Fibroblast of peridontal ligament (primary cell): ENCODE data around the gene EIF4A3.

Experiments used
- DNase-seq: peaks from one replicate; pipeline ENCODE4 v3.0.0-alpha.2; 2010; ENCODE audit errors: extremely low read depth

The EIF4A3 gene

GRCh38 chr17:80137131-80137530, 9.8 kb downstream of the EIF4A3 start:
- DNase-seq: no peak

DNA sequence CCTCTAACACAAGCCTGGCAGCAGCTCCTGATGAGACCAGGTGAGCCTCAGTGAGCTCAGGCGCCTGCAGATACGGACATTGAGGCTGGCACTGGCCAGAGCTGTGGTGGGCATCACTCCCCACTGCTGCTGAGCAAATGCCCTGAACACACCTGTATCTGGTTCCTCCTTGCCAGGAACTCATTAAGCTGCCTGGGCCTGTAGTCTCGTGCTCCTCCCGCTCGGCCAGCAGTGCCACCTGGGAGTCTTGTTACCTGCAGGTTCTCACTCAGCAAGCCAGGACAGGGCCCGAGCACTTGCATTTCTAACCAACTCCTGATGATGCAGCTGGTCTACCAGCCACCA, 13.3 kb downstream of the EIF4A3 start:
- DNase-seq: no peak

DNA sequence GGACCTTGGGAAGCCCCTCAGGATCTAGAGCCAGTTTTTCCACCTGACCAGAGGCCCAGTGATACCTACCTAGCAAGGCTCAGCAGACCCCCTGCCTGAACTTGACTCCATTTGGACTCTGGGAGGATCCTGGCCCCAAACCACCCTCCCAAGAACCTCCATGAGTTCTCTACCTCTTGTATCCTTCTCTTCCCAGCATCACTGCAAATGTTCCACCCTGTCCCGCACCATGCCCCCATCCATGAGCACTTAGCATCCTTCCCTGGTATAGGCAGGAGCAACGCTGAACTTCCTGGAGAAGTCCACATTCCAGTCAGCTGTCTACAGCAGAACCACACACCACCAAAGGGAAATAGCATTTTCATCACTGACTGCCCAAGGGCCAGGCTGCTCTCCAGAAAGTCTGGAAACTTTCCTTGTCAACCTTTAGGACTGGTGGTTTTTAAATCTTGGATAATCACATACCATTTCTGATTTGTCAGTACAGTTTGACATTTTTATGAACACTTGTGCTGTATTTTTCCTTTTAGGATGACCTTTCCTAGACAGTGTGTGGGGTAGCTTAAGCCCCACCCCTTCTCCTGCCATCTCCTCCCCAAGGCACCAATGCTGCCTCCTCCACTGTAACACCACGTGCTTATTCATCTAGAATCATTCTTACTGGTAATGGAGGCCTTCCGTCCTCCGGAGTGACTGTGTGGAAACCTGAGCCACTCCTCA, 13.9 kb downstream of the EIF4A3 start:
- DNase-seq: no peak

DNA sequence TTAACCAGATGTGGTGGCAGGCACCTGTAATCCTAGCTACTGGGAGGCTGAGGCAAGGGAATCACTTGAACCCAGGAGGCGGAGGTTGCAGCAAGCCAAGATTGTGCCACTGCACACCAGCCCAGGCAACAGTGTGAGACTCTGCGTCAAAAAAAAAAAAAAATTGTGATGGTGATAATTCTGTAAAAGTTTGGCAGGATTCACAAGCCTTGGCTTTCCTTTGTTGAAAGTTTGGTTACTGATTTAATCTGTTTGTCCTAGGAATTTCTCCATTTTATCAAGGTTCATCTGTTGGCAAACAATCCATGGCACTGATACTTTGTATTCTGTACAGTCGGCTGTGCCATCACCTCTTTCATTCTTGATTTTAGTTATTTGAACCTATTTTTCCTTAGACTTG, 15.9 kb downstream of the EIF4A3 start:
- DNase-seq: no peak

- DNase-seq: no peak
Observed at GRCh38 chr17:80129006-80129565, 17.8 kb downstream of the EIF4A3 start.

DNA sequence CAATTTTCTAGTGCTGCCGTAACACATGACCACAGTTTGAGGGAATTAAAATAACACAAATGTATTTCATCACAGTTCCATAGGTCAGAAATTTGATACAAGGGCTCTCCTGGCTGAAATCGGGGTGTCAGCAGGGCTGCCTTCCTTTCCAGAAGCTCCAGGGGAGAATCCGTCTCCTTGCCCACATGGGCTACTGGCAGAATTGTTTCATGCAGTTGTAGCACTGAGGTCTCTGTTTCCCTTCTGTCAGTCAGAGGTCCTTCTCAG, 20.5 kb downstream of the EIF4A3 start:
- DNase-seq: no peak

- DNase-seq: peak; percentile 82
Observed at GRCh38 chr17:80125656-80126448, 21.1 kb downstream of the EIF4A3 start.

DNA sequence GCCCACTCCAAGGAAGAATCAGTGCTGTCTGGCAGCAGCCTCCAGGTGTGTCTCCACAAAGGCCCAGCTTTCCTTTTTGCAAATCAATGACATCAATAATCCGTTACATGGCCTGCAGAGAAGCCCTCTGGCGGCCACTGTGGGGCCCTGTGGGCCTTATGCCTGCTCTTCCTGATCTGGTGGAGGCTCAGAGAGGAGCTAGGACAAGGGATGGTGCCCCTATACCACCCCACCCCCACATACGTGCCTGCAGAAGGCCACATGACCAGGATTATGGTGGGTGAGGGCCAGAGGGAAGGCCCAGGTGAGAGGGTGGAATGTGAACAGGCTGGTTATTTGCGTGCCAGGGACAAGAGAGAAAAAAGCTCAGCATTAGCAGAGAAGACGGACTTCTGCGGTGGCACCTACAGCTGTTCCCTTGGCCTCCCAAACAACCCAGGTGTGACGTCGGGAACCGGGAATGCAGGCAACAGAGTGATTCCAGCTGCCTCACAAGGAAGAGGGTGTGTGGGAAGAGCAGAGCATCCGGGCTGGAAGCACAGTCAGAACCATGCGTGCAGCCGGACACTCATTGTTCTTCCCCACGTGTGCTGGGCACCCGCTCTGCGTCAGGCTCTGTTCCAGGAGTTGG, 22.5 kb downstream of the EIF4A3 start:
- DNase-seq: peak; percentile 7

- no peak for DNase-seq
Observed at GRCh38 chr17:80123791-80124190, 23.1 kb downstream of the EIF4A3 start.

DNA sequence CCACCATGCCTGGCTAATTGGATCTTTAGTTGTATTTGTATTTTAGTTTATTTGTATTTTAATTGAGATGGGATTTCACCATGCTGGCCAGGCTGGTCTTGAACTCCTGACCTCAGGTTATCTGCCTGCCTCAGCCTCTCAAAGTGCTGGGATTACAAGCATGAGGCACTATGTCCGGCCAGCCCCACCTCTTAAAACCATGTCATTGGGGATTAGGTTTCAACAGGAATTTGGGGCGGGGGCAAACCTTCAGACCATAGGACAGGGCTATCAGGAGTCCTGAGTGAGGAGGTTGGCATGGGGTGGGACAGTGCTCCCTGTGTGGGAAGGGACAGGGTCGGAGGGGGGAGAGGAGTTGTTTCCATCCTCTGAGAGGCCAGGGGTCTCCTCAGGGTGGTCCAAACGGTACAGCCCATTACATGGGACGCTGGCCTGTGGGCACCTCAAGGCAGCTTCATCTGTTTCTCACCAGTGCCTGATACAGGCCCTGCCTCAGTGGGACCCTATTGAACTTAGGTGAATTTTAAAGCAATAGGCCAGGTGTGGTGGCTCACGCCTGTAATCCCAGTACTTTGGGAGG, 23.9 kb downstream of the EIF4A3 start:
- no peak for DNase-seq

- no peak for DNase-seq
Observed at GRCh38 chr17:80122026-80122575, 24.8 kb downstream of the EIF4A3 start.

DNA sequence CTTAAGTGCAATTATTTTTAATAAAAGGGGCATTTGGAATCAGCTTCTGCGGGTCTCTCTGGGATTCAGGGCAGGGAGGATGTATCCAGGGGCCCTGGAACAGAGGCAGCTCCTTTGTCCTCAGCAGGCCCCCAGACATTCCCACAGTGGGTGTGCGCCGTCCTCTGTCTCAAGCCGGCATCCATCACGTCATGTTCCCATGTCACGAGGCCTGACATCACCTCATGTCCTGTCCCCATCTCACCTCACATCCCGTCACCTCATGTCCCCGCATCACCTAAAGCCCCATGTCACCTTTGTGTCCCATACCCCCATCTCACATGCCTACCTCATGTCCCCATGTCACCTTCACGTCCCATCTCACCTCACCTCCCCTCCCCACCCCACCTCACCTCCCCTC, 27.1 kb downstream of the EIF4A3 start:
- no peak for DNase-seq

DNA sequence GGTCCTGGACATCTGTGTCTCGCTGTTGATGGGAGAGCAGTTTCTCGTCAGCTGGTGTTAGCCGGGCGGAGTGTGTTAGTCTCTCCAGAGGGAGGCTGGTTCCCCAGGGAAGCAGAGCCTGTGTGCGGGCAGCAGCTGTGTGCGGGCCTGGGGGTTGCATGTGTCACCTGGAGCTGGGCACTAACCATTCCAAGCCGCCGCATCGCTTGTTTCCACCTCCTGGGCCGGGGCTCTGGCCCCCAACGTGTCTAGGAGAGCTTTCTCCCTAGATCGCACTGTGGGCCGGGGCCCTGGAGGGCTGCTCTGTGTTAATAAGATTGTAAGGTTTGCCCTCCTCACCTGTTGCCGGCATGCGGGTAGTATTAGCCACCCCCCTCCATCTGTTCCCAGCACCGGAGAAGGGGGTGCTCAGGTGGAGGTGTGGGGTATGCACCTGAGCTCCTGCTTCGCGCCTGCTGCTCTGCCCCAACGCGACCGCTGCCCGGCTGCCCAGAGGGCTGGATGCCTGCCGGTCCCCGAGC, 27.6 kb downstream of the EIF4A3 start:
- no peak for DNase-seq

DNA sequence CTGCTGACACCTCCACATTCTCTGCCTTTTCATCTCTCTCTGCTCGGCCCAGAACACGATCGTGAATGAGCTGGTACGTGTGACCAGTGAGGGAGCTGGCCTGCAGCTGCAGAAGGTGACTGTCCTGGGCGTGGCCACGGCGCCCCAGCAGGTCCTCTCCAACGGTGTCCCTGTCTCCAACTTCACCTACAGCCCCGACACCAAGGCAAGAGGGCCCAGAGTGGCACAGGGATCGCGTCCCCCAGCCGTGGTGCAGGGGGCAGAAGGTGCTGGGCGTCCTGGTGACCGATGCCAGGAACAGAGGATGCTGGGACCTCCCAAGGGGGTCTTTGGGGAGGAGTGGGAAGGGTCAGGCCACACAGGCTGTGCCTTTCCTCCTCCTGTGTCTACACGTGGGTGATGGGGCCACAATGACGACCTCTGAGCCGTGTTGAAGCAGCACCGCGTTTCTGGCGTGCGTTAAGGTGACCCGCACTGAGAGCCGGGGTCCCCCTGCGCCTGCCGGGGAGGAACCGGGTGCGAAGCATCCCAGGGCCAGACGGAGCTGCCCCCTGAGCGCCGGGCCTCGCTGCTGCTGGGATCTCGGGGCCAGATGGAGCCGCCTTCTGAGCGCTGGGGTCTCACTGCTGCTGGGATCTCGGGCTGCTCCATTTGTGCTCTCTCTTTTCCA, 28.2 kb downstream of the EIF4A3 start:
- no peak for DNase-seq

GRCh38 chr17:80117491-80118401, 29.2 kb downstream of the EIF4A3 start:
- no peak for DNase-seq

GRCh38 chr17:80116921-80117380, 30.0 kb downstream of the EIF4A3 start:
- no peak for DNase-seq

GRCh38 chr17:80116276-80116920, 30.5 kb downstream of the EIF4A3 start:
- peak; percentile 18 for DNase-seq

DNA sequence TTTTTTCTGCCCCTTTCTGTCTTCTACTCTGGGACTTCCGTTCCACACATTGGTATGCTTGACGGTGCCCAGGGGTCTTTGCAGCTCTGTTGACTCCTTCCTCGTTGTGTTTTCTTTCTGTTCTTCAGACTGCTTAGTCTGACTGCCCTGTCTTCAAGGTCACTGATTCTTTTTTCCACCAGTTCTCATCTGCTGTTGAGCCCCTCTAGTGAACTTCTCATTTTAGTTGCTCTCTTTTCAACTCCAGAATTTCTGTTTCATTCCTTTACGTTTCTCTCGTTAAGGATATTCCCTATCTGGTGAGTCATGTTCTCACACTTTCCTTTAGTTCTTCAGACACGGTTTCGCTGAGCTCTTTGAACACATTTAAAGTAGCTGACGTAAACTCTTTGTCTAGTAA, 31.8 kb downstream of the EIF4A3 start:
- no peak for DNase-seq

DNA sequence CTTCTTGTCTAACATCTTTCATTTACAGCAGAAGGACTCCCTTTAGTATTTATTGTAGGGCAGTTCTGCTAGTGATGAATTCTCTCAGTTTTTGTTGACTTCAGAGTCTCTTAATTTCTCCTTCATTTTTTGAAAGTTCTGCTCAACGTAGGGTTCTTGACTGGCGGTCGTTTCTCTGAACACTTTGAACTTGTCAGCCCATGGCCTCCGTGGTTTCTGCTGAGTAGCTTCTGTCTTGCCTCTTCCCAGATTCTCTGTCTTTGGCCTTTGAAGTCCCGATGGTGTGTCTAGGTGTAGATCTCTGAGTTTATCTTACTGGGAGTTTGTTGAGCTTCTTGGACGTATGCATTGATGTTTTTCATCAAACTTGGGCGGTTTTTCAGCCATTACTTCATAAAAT, 32.2 kb downstream of the EIF4A3 start:
- no peak for DNase-seq

- no peak for DNase-seq
Observed at GRCh38 chr17:80113033-80113484, 33.9 kb downstream of the EIF4A3 start.
